Skeletal muscle tissue (tissue), 4 donors: ENCODE data around the gene TIMM17B. TPM values are rescaled to one million over a fixed set of nuclear protein-coding genes. Genes with fewer than 3 reads are reported as not detected.
A peak's percentile ranks its signal among the peaks of the same experiment; 100 is the strongest.

ENCODE experiments used
- H3K27ac ChIP-seq: one replicate; pipeline ENCODE4 v1.7.0; 2013; ENCODE audit warnings: mild to moderate bottlenecking, low read depth, low read length, inconsistent platforms
- H3K27me3 ChIP-seq, 3 donors: one replicate each; pipeline ENCODE4 v1.7.0; 2013; ENCODE audit warnings: low read length in 3 of 3; ENCODE audit not compliant: control insufficient read depth in 3 of 3, insufficient read depth in 3 of 3
- H3K36me3 ChIP-seq, 3 donors: one replicate each; pipeline ENCODE4 v1.7.0; 2013; ENCODE audit warnings: low read length in 3 of 3; ENCODE audit not compliant: control insufficient read depth in 3 of 3, insufficient read depth in 3 of 3
- H3K4me1 ChIP-seq, 3 donors: one replicate each; pipeline ENCODE4 v1.7.0; 2013; ENCODE audit warnings: low read length in 3 of 3, mild to moderate bottlenecking in 3 of 3; ENCODE audit not compliant: control insufficient read depth in 3 of 3, insufficient read depth in 3 of 3
- H3K4me3 ChIP-seq, 3 donors: one replicate each; pipeline ENCODE4 v1.7.0; 2013; ENCODE audit warnings: low read length in 3 of 3
- H3K9ac ChIP-seq, 3 donors: one replicate each; pipeline ENCODE4 v1.7.0; 2013; ENCODE audit warnings: low read length in 3 of 3, mild to moderate bottlenecking in 3 of 3, moderate library complexity in 2 of 3, low read depth in 1 of 3
- H3K9me3 ChIP-seq, 3 donors: one replicate each; pipeline ENCODE4 v1.7.0; 2013; ENCODE audit warnings: low read length in 3 of 3; ENCODE audit not compliant: control insufficient read depth in 3 of 3
- total RNA-seq: library from RNA; depleted of rRNA; stranded (reverse); fragments of >200 nt; gene quantifications from one replicate; pipeline ENCODE4 v1.2.3, GENCODE V29; 2014
- donor health status: Osteomylitis.

The TIMM17B gene
- total RNA-seq, 1 donor from 2014 or later = 25.1 TPM

DNA sequence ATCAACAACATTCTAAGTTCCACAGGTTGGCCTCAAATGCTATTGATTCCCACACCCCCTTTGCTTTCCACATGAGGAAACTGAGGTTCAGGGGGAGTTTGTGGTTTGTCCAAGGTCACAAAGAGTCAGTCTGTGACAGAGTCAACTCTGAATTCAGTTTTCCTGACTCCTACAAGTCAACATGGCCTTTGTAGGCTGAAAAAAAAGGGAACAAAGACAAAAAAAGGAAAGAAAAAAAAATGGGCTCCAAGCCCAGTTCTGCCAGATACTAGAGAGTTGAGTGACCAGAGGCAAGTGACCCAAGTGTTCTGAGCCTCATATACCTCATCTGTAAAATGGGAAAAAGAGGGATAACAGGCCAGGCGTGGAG lies 37.7 kb upstream of the TIMM17B start:
- Histone ChIP-seq H3K4me1 (peaks cover 10 to 14% (median 11%) of the 10 kb centered on the region in 3 donors), H3K4me3 (no peak overlapping the region), H3K27ac (no peak overlapping the region), H3K36me3 (peaks cover 11 to 27% (median 15%) of the 10 kb centered on the region in 3 donors), H3K9me3 (no peaks in the 10 kb centered on the region), H3K27me3 (no peaks in the 10 kb centered on the region), H3K9ac (no peak overlapping the region)

DNA sequence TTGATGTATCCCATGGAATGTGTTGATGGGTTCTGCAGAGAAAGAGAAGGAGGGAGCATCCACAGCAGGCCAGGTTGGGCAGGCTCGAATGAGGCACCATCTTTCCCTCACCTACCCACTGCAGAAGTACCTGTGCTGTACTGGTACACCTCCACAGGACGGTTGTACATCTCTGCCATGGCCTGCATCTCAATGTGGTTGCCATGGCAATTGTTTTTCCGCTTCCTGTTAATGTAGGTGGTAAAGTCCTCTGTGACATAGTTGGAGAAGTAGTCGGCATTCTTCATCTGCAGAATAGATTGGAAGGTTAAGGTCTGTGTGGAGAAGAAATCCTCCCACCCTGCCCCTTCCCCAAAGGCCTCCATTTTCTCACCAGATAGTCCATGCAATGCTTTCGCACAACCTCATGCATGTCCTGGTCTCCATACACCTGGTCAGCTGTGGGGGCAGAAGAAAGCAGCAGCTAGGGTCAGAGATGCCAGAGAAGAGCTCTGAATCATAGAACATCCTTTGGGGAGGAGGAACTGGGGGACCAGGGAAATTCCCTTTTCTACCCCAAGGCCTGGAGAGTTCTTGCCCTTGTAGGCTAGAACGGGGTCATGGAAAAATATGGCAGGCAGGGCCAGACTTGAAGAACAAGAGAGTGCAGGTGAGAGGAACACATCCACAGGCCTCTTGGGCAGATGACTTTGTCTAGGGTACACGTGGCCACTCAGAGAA lies 37.2 kb upstream of the TIMM17B start:
- no peaks in the 10 kb centered on the region for H3K9me3 ChIP-seq
- no peaks in the 10 kb centered on the region for H3K27me3 ChIP-seq
- H3K4me3 ChIP-seq = no peak overlapping the region
- H3K9ac ChIP-seq = no peak overlapping the region
- H3K4me1 ChIP-seq = peaks cover 5 to 9% (median 8%) of the 10 kb centered on the region in 3 donors
- peaks cover 11 to 29% (median 15%) of the 10 kb centered on the region in 3 donors for H3K36me3 ChIP-seq
- H3K27ac ChIP-seq = no peak overlapping the region

DNA sequence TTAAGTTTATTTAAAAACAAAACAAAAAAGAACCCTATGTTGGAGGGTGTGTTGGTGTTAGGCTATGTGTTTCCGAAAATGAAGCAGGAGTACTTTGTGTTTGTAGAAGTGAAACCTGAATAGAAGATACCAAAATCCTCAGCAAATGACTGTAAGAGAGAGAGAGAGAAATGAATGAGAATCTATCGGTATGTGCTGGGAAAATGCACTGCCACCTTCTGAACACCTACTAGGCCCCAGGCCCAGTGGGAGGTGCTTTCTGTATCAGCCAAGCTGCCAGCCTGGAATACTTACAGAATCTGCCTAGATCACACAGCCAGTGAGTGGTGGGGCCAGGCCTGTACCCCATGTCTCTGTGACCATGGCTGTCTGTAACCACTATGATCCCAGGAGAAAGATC lies 36.2 kb upstream of the TIMM17B start:
- Histone ChIP-seq H3K4me1 (peaks cover 0 to 8% (median 2%) of the 10 kb centered on the region in 3 donors), H3K9ac (no peak overlapping the region), H3K27me3 (no peaks in the 10 kb centered on the region), H3K36me3 (peaks cover 11 to 27% (median 15%) of the 10 kb centered on the region in 3 donors), H3K9me3 (no peaks in the 10 kb centered on the region), H3K4me3 (no peak overlapping the region), H3K27ac (no peak overlapping the region)

DNA sequence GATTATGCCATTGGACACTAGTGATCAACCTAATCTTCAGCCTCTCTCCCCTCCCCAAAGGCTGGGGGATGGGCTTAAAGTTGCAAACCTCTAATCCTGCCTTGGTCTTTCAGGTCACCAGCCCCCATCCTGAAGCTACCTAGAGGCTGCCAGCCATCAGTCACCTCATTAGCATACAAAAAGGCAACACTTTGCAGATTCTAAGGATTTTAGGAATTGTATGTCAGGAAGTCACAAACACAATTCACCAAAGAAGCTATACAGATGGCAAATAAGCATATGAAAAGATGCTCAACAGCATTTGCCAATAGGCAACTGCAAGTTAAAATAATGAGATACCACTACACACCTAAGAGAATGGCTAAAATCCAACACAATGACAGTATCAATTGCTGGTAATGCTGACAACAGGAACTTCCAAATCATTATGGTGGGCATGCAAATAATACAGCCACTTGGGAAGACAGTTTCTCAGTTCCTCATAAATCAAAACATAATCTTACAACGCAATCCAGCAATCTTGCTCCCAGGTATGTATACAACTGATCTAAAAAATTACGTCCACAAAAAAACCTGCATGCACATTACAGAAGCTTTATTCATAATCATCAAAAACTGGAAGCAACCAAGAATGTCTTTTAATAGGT lies 30.3 kb upstream of the TIMM17B start:
- no peak overlapping the region for H3K4me3 ChIP-seq
- H3K9ac ChIP-seq = no peak overlapping the region
- no peaks in the 10 kb centered on the region for H3K27me3 ChIP-seq
- no peaks in the 10 kb centered on the region for H3K9me3 ChIP-seq
- H3K36me3 ChIP-seq = peaks cover 15 to 32% (median 19%) of the 10 kb centered on the region in 3 donors
- H3K4me1 ChIP-seq = no peaks in the 10 kb centered on the region
- no peak overlapping the region for H3K27ac ChIP-seq

DNA sequence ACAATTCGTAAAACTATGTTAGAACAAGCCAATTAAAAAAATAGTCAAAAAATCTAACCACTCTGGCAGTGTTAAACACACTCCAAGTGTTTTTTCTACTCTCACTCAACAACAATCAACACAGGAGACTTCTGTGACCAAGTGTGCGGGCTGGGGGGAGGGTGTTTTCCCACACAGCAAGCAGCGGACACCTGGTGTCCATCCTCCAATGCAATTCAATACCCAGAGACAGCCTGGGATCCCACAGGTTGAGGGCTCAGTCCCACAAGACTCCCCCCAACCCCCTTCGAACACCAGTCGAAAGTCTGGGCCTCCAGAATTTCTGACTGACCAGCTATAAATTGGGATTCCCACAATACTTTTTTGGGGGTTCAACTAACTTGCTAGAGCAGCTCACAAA lies 29.6 kb upstream of the TIMM17B start:
- Histone ChIP-seq H3K27me3 (no peaks in the 10 kb centered on the region), H3K4me1 (no peaks in the 10 kb centered on the region), H3K9ac (no peak overlapping the region), H3K36me3 (peaks cover 17 to 36% (median 22%) of the 10 kb centered on the region in 3 donors), H3K4me3 (no peak overlapping the region), H3K27ac (no peak overlapping the region), H3K9me3 (no peaks in the 10 kb centered on the region)

DNA sequence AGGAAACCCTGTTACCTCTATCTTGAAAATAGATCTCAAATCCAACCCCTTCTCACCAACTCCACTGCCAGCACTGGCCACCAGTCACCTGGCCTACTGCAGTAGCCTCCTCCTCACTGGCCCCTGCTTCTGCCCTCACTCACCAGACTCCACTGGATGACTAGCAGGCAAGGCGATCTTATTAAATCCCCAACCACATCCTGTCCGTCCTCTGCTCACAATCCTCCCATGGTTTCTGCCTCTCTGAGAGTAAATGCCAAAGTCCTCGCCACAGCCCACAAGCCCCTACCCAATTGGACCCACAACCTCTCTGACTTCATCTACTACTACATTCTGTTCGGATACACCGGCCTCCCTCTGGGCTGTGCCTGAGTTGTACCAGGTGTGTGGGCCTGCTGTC lies 26.7 kb upstream of the TIMM17B start:
- Histone ChIP-seq H3K4me1 (peaks cover 6 to 14% (median 10%) of the 10 kb centered on the region in 3 donors), H3K36me3 (peaks cover 19 to 31% (median 25%) of the 10 kb centered on the region in 3 donors), H3K27ac (no peak overlapping the region)

DNA sequence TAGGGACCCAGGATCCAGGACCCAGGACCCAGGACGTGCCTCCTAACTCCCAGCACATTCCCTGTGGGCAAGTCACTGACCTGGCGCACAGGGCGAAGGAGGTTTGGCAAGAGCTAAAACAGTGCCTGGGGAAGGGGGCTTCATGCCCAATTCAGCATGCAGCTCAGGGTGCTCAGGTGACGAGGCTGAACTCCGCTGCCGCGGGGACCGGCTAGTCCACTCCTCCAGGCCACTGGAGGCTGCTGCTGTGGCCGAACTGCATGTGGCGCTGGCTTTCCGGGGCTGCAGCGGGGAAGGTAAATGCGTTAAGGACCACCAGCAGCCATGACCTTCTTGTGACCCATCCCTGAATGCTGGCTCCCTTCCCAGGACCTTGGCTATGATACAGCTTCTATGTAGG lies 26.2 kb upstream of the TIMM17B start:
- no peaks in the 10 kb centered on the region for H3K27me3 ChIP-seq
- no peaks in the 10 kb centered on the region for H3K9me3 ChIP-seq
- H3K27ac ChIP-seq = no peak overlapping the region
- peaks cover 19 to 31% (median 25%) of the 10 kb centered on the region in 3 donors for H3K36me3 ChIP-seq
- peaks cover 6 to 14% (median 10%) of the 10 kb centered on the region in 3 donors for H3K4me1 ChIP-seq
- no peak overlapping the region for H3K4me3 ChIP-seq
- H3K9ac ChIP-seq = no peak overlapping the region

More for the DNA sequence above, 26.7 kb upstream of the TIMM17B start:
- no peaks in the 10 kb centered on the region for H3K9me3 ChIP-seq
- no peaks in the 10 kb centered on the region for H3K27me3 ChIP-seq
- peak overlapping the region in 1 of 3 donors; percentile 8 for H3K9ac ChIP-seq
- no peak overlapping the region for H3K4me3 ChIP-seq

DNA sequence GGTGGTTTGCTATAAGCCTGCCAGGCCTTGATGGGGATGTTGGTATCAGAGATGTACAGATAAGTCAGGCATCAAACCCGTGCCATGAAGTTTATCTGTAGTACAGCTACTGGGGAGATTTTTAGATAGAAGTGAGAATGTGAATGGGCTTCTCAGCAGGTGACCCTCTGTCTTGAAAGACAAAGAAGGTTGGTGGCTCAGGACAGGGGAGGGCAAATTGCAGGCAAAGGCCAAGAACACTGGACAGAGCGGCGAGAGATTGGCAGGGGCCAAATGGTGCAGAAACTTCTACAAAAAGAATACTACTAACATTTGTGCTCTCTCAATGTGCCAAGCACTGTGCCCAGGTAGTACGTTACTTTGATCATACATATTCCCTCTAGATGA lies 23.1 kb upstream of the TIMM17B start:
- Histone ChIP-seq H3K9me3 (no peaks in the 10 kb centered on the region), H3K27me3 (no peaks in the 10 kb centered on the region)

DNA sequence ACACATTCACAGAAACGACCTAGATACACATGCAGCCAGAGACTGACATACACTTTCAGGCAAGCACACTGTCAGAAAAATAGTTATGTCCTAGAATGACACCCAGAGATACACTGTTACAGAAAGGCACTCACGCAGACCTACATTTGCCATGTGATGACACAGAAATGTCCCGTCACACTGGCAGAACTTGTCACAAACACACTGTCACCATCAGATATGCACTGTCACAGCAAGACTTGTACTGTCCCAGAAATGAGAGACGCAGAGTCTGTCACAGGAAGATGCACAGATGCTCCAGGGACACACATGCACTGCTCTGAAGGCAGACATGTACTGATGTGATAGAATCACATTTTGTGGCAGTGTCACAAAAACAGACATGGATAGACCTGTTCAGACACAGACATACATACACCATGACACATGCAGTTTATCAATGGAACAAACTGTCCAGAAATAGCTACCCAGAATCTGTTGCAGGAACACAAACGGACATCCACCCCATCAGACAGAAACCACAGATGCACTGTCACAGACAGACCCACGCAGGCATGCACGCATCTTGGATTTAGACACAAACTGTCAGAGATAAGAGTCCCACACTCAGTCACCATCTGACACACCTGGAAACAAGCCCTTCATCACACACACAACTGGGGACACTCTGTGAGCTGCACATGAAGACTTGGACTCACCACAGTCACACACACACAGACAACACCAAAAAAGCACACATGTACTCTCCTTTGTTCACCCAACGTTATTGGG lies 22.6 kb upstream of the TIMM17B start:
- Histone ChIP-seq H3K9me3 (no peaks in the 10 kb centered on the region), H3K9ac (peak overlapping the region in 1 of 3 donors; percentile 72), H3K4me1 (peaks cover 10 to 22% (median 17%) of the 10 kb centered on the region in 3 donors), H3K27ac (no peak overlapping the region), H3K36me3 (peaks cover 14 to 23% (median 18%) of the 10 kb centered on the region in 3 donors), H3K4me3 (no peak overlapping the region), H3K27me3 (no peaks in the 10 kb centered on the region)

More for the DNA sequence above, 23.1 kb upstream of the TIMM17B start:
- Histone ChIP-seq H3K4me1 (peaks cover 10 to 22% (median 17%) of the 10 kb centered on the region in 3 donors), H3K4me3 (no peak overlapping the region), H3K27ac (no peak overlapping the region), H3K9ac (no peak overlapping the region), H3K36me3 (peaks cover 19 to 28% (median 23%) of the 10 kb centered on the region in 3 donors)
